H9 (cell line): Measurements from ENCODE around the gene PRKCA. TPM values are rescaled to one million over a fixed set of nuclear protein-coding genes. Genes with fewer than 3 reads are reported as not detected.

Source experiments
- DNase-seq: peaks from one replicate; pipeline ENCODE4 v3.0.0-alpha.2; 2017
- H2AFZ ChIP-seq: one replicate; pipeline ENCODE4 v1.6.1; 2013; ENCODE audit warnings: mild to moderate bottlenecking, low read length, control low read depth, moderate library complexity
- H2AK5ac ChIP-seq: 2 replicates; pipeline ENCODE4 v1.6.1; 2013; ENCODE audit warnings: low read length, control low read depth, mixed read lengths; ENCODE audit not compliant: insufficient read length
- H2BK120ac ChIP-seq: one replicate; pipeline ENCODE4 v1.6.1; 2013; ENCODE audit warnings: low read depth, mild to moderate bottlenecking, low read length, control low read depth, inconsistent platforms; ENCODE audit not compliant: poor library complexity, severe bottlenecking
- H2BK12ac ChIP-seq: 2 replicates; pipeline ENCODE4 v1.6.1; 2013; ENCODE audit warnings: low read length, control low read depth, mixed read lengths, low read depth; ENCODE audit not compliant: insufficient read length
- H2BK15ac ChIP-seq: 2 replicates; pipeline ENCODE4 v1.6.1; 2013; ENCODE audit warnings: low read depth, low read length, control low read depth
- H2BK20ac ChIP-seq: one replicate; pipeline ENCODE4 v1.6.1; 2013; ENCODE audit warnings: low read depth, mild to moderate bottlenecking, low read length, control low read depth, inconsistent platforms; ENCODE audit not compliant: poor library complexity, severe bottlenecking
- H2BK5ac ChIP-seq: 2 replicates; pipeline ENCODE4 v1.6.1; 2013; ENCODE audit warnings: low read length, control low read depth, mixed read lengths; ENCODE audit not compliant: insufficient read length
- H3K14ac ChIP-seq: 2 replicates; pipeline ENCODE4 v1.6.1; 2013; ENCODE audit warnings: low read length, control low read depth; ENCODE audit not compliant: insufficient read depth
- H3K18ac ChIP-seq: 2 replicates; pipeline ENCODE4 v1.6.1; 2013; ENCODE audit warnings: low read depth, mild to moderate bottlenecking, mixed read lengths, low read length, control low read depth; ENCODE audit not compliant: insufficient read length
- H3K23ac ChIP-seq: 2 replicates; pipeline ENCODE4 v1.6.1; 2013; ENCODE audit warnings: low read length, control low read depth, mixed read lengths, low read depth; ENCODE audit not compliant: insufficient read length
- H3K23me2 ChIP-seq: 2 replicates; pipeline ENCODE4 v1.6.1; 2013; ENCODE audit warnings: low read depth, mild to moderate bottlenecking, mixed read lengths, low read length, control low read depth; ENCODE audit not compliant: insufficient read length, poor library complexity, severe bottlenecking
- H3K27ac ChIP-seq: 2 replicates; pipeline ENCODE4 v1.5.1; 2013; ENCODE audit warnings: low read length, control low read depth, mixed read lengths, low read depth; ENCODE audit not compliant: insufficient read length
- H3K27me3 ChIP-seq: 2 replicates; pipeline ENCODE4 v1.6.1; 2013; ENCODE audit warnings: low read length, control low read depth, inconsistent platforms; ENCODE audit not compliant: insufficient read depth
- H3K4ac ChIP-seq: 2 replicates; pipeline ENCODE4 v1.6.1; 2013; ENCODE audit warnings: low read depth, mild to moderate bottlenecking, control low read depth, inconsistent platforms, low read length, moderate library complexity
- H3K4me1 ChIP-seq: 2 replicates; pipeline ENCODE4 v1.6.1; 2013; ENCODE audit warnings: low read length, control low read depth, inconsistent platforms; ENCODE audit not compliant: insufficient read depth
- H3K4me2 ChIP-seq: 2 replicates; pipeline ENCODE4 v1.6.1; 2013; ENCODE audit warnings: low read length, control low read depth, mixed read lengths; ENCODE audit not compliant: insufficient read length, insufficient read depth
- H3K56ac ChIP-seq: 2 replicates; pipeline ENCODE4 v1.6.1; 2013; ENCODE audit warnings: low read depth, mild to moderate bottlenecking, mixed read lengths, low read length, control low read depth; ENCODE audit not compliant: insufficient read length
- H3K79me1 ChIP-seq: 2 replicates; pipeline ENCODE4 v1.6.1; 2013; ENCODE audit warnings: low read depth, mild to moderate bottlenecking, moderate library complexity, low read length, control low read depth, inconsistent platforms; ENCODE audit not compliant: insufficient read depth, poor library complexity, severe bottlenecking
- H3K79me2 ChIP-seq: 2 replicates; pipeline ENCODE4 v1.6.1; 2013; ENCODE audit warnings: low read length, control low read depth, inconsistent platforms; ENCODE audit not compliant: insufficient read depth
- H3K9ac ChIP-seq: 2 replicates; pipeline ENCODE4 v1.6.1; 2013; ENCODE audit warnings: low read length, control low read depth, mixed read lengths; ENCODE audit not compliant: insufficient read length; ENCODE audit errors: extremely low read depth
- H3K9me3 ChIP-seq: one replicate; pipeline ENCODE4 v1.6.1; 2013; ENCODE audit warnings: low read depth, low read length, inconsistent platforms; ENCODE audit not compliant: control insufficient read depth
- H3T11ph ChIP-seq: one replicate; pipeline ENCODE4 v1.6.1; 2013; ENCODE audit warnings: mild to moderate bottlenecking, low read length, control low read depth, inconsistent platforms
- H4K20me1 ChIP-seq: one replicate; pipeline ENCODE4 v1.6.1; 2013; ENCODE audit not compliant: control insufficient read depth, insufficient read length, insufficient read depth
- H4K5ac ChIP-seq: 2 replicates; pipeline ENCODE4 v1.6.1; 2013; ENCODE audit warnings: low read depth, mild to moderate bottlenecking, mixed read lengths, low read length, control low read depth; ENCODE audit not compliant: insufficient read length
- H4K8ac ChIP-seq: replicated peaks from 2 replicates; pipeline ENCODE4 v1.6.1; 2013; ENCODE audit warnings: low read length, control low read depth, mixed read lengths, low read depth; ENCODE audit not compliant: insufficient read length
- H4K91ac ChIP-seq: 2 replicates; pipeline ENCODE4 v1.6.1; 2013; ENCODE audit warnings: low read depth, mild to moderate bottlenecking, moderate library complexity, mixed read lengths, low read length, control low read depth; ENCODE audit not compliant: insufficient read length
- H3K27ac Mint-ChIP-seq, 3 experiments: 2 replicates in 2 of 3; 3 replicates in 1 of 3; pipeline ENCODE4 v1.8.0; 2020 to 2021; ENCODE audit warnings: mixed read lengths in 3 of 3, mild to moderate bottlenecking in 1 of 3, moderate library complexity in 1 of 3
- H3K27me3 Mint-ChIP-seq: 2 replicates; pipeline ENCODE4 v1.8.0; 2021; ENCODE audit warnings: low read depth, mild to moderate bottlenecking, moderate library complexity, mixed read lengths
- H3K36me3 Mint-ChIP-seq, 3 experiments: 2 replicates in 2 of 3; 3 replicates in 1 of 3; pipeline ENCODE4 v1.8.0; 2020 to 2021; ENCODE audit warnings: low read depth in 3 of 3, mixed read lengths in 3 of 3; ENCODE audit not compliant: insufficient read depth in 1 of 3
- H3K4me1 Mint-ChIP-seq, 2 experiments: 2 replicates each; pipeline ENCODE4 v1.8.0; 2020; ENCODE audit warnings: mixed read lengths in 2 of 2
- H3K4me3 Mint-ChIP-seq, 2 experiments: 2 replicates in 1 of 2; 3 replicates in 1 of 2; pipeline ENCODE4 v1.8.0; 2020 to 2021; ENCODE audit warnings: mild to moderate bottlenecking in 2 of 2, mixed read lengths in 2 of 2, moderate library complexity in 1 of 2
- H3K9me3 Mint-ChIP-seq, 2 experiments: 2 replicates in 1 of 2; 3 replicates in 1 of 2; pipeline ENCODE4 v1.8.0; 2020; ENCODE audit warnings: mild to moderate bottlenecking in 2 of 2, mixed read lengths in 2 of 2, moderate library complexity in 1 of 2
- CTCF ChIP-seq: fragments of 200-600 bp; sonication (generic); conservative IDR thresholded peaks from 3 replicates; pipeline ENCODE4 v1.8.0; 2021; ENCODE audit warnings: antibody characterized with exemption, mild to moderate bottlenecking
- WGBS: extraction: QIAGEN DNeasy Blood & Tissue Kit; methylation state at CpG from one replicate; pipeline ENCODE4 v1.1.7; 2013; ENCODE audit warnings: missing lambda C conversion rate, low lambda C conversion rate, mixed read lengths; ENCODE audit not compliant: insufficient read length; ENCODE audit errors: extremely low coverage; 5-methylcytosine and 5-hydroxymethylcytosine counted together
- total RNA-seq: library from RNA; stranded (reverse); gene quantifications from 2 replicates; pipeline ENCODE4 v1.2.1, GENCODE V29; 2021

Gene PRKCA
- total RNA-seq, 1 experiment from 2014 or later, result 10.5 TPM

DNA sequence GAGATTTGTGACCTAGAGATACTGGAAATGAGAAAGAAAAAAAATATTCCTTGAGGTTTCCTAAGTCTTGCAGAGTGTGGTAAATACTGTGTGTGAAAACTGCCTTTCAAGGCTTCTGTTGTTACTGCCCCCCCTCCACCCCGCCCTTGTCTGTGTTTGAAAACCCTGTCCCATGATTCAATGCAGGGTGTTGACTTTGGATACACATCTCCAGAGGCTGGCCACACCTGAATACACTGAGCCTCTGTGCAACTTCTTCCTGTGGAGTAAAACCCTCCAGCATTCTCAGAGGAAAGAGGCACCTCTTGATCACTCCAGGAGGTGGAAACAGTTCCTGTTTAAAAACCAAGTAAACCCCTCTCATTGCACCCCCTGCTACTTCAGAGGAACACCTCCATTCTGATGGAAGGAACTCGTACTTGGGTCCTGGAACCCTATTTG lies 409.5 kb downstream of the PRKCA start:
- Histone ChIP-seq H2BK20ac (no peak overlapping the region), H3K27ac (peak overlapping the region; percentile 3), H3K14ac (no peak overlapping the region), H3K23ac (no peak overlapping the region), H3K4me2 (peak overlapping the region; percentile 0), H3K56ac (no peak overlapping the region), H4K20me1 (no peaks in the 10 kb centered on the region), H3K9ac (no peak overlapping the region), H3K79me1 (no peaks in the 10 kb centered on the region), H3K79me2 (no peaks in the 10 kb centered on the region), H3K9me3 (no peaks in the 10 kb centered on the region), H2AK5ac (no peak overlapping the region), H4K91ac (no peak overlapping the region), H2BK5ac (no peak overlapping the region), H4K8ac (no peak overlapping the region), H3K27me3 (no peaks in the 10 kb centered on the region), H2BK15ac (no peak overlapping the region), H4K5ac (no peak overlapping the region), H3K4ac (no peak overlapping the region), H3T11ph (no peak overlapping the region), H2BK12ac (no peak overlapping the region), H2AFZ (no peak overlapping the region), H3K23me2 (no peaks in the 10 kb centered on the region), H3K4me1 (peaks cover 7% of the 10 kb centered on the region), H2BK120ac (no peak overlapping the region), H3K18ac (no peak overlapping the region)
- Mint-ChIP-seq H3K4me1 (peaks cover 52 to 57% of the 10 kb centered on the region in 2 experiments), H3K4me3 (peak overlapping the region in 1 of 2 experiments; percentile 53; a peak in 1 of 5 replicates), H3K27ac (peak overlapping the region; percentile 62 to 84 (median 64); a peak in 5 of 7 replicates), H3K36me3 (no peaks in the 10 kb centered on the region), H3K9me3 (no peaks in the 10 kb centered on the region), H3K27me3 (peaks cover 2% of the 10 kb centered on the region; the same call in 1 of the 2 replicates)
- DNase-seq, result peak; percentile 60
- WGBS, result no CpG with 5 or more reads among the region's 2 CpGs
- TF ChIP-seq CTCF, result no peak
